SK-N-SH (cell line): ENCODE data around the gene MTR.

Source experiments
- CHD2 ChIP-seq: fragments of 150-350 bp; IDR thresholded peaks from 2 replicates; pipeline ENCODE4 v1.6.1; 2018; ENCODE audit warnings: low read length; ENCODE audit not compliant: partially characterized antibody
- CTCF ChIP-seq: fragments of 200-600 bp; sonication (generic); IDR thresholded peaks from 2 replicates; pipeline ENCODE4 v1.6.1; 2017; ENCODE audit warnings: antibody characterized with exemption, mild to moderate bottlenecking, moderate library complexity
- EP300 ChIP-seq, 2 experiments: IDR thresholded peaks; 2 replicates each; pipeline versions ENCODE4 v1.4.0 to v1.6.1; 2012; ENCODE audit warnings: borderline replicate concordance in 1 of 2, low read depth in 1 of 2, low read length in 1 of 2
- MEF2A ChIP-seq: IDR thresholded peaks from 2 replicates; pipeline ENCODE4 v1.4.0; 2012; ENCODE audit warnings: low read depth, borderline replicate concordance
- REST ChIP-seq: IDR thresholded peaks from 2 replicates; pipeline ENCODE4 v1.6.1; 2012; ENCODE audit warnings: mild to moderate bottlenecking, low read depth, low read length, moderate library complexity
- USF2 ChIP-seq: fragments of 150-350 bp; IDR thresholded peaks from 2 replicates; pipeline ENCODE4 v1.6.1; 2017; ENCODE audit warnings: antibody characterized with exemption, low read length, low read depth, borderline replicate concordance

GRCh38 chr1:236862219-236862591 is 67.1 kb downstream of the MTR start:
- TF ChIP-seq CTCF (no peak), USF2 (no peak), EP300 (IDR thresholded peaks at IDR 0.05; ENCODE audit: borderline replicate concordance in 1 of 2, low read depth in 1 of 2, low read length in 1 of 2) (no peak), CHD2 (no peak), MEF2A (no peak), REST (no peak)
